Fibroblast of upper back skin (primary cell): ENCODE data around the gene C1orf105.
"Not testable (repeated sequence)": the region's sequence is repeated elsewhere in the genome, so short reads cannot be mapped to it uniquely, and the experiment has no call there.

Experiments used
- DNase-seq: peaks from one replicate; pipeline ENCODE4 v3.0.0-alpha.2; 2013

Gene C1orf105

DNA sequence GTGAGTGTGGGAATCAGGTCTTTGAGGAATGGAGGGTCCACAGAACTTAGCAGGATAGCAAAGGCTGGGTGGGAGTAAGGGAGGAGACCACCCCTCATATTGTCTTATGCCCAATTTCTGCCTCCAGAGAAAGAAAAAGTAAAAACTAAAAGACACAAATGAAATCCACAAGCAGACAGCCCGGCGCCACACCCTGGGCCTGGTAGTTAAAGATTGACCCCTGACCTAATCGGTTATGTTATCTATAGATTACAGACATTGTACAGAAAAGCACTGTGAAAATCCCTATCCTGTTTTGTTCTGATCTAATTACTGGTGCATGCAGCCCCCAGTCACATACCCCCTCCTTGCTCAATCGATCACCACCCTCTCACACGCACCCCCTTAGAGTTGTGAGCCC, 75.6 kb downstream of the C1orf105 start:
- not testable (repeated sequence) for DNase-seq

DNA sequence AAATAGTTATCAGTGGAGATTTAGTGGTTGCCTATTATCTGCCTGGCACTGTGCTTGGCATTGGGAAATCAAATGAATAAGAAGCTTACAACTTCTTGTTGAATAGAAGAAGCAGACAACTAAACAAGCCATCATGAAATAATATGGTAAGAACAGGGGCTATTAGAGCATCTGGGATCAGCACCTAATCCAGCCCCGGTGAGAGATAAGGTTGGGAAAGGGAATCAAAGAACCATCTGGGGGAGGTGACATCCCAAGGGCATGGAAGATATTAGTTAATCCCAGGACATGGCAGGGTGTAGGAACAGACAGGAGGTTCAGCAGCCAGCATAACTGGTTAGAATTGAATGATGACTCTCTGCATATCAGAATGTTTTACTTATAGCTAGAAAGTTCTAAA, 76.2 kb downstream of the C1orf105 start:
- no peak for DNase-seq

DNA sequence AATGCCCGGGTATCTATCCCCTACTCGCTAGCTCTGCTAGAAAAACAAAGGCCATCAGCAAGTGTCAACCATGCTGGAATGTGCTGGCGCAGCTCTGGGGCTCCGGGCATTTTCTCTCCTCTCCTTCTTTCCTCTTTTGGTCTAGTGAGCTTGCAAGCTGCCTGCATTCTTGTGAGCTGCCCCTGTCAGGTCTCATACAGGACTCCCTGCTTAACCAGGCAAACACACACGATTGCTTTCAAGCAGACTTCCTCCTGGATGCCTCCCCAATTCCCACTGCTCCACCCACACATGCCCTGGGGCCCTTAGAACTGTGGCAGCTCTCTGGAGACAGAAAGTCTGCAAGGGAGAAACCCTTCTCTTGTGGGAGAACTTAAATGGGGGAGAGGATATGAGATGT, 76.7 kb downstream of the C1orf105 start:
- DNase-seq: peak; percentile 4

DNA sequence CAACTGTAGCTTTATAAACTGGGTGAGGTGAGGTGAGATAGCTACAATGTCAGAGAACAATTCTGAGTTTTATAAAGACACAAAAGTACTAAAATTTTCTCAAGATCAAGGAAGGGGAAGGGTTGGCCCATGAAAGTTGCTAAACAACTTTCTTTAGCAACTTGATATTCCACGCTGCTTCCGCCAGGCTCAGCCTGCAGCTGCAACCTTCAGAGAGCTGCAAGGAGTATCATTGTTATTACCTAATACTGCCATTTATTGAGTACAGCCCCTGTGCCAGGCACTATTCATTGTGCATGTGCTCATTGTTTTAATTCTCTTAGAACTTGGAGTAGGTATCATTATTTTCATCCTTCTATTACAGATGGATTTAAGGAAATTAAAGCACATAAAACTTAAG, 78.4 kb downstream of the C1orf105 start:
- DNase-seq: no peak

DNA sequence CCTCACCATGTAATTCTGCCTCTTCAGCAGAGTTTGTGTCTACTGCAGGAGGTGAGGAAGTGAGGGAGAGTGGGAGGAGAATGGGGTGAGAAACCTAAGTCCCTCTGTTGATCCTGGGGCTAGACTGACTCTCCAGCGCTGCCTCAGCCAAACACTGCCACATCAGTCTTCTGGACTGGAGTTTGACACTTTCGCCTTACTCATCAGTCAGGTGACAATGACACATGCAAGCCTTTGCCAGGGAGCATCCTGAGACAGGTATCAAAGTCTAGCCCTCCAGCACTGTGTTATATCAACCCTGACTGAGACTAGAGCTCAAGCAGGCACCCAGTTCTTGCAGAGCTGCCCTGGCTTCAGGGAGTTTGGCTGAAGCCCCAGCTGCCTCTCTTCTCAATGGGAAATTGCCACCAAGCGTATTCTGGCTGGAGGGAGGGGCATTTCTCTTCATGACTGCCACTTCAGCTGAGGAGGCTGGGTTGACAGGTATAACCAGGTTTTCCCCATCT, 79.2 kb downstream of the C1orf105 start:
- no peak for DNase-seq

DNA sequence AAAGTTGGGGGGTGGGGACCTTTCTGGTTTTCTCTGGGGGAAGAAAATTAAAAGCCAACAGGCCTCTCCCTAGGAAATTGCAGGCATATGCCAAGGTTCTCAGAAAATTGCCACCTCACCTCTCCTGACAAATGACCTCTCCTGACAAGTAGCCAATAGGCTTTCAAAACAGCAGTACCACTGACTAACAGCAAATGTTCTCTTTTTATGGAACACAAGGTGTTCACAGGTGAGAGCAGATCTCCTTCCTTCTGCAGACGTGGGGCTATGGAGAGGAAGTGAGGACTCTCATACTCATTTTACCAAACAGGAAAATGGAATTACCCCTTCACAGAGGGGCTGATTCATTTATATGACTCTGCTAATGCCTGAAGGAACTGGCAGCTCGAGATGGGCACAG, 79.7 kb downstream of the C1orf105 start:
- DNase-seq: no peak

DNA sequence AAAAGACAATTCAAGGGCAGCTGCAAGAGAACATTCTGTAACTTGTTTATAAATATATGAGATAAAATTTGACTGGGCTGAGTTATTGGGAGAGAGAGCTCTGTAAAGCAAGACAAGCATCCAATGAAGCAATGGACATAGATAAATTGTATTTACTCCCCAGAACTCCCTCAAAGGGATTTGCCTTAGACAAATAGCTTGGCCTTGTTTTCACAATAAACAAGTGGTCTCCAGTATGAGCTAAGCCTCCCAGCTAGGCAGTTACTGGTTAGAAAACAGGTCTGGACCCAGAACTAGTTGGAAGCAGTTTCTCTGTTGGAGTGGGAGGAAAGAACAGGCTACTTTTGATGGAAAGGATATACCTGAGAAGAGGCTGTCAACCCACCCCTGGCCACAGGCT, 87.3 kb downstream of the C1orf105 start:
- DNase-seq: no peak

DNA sequence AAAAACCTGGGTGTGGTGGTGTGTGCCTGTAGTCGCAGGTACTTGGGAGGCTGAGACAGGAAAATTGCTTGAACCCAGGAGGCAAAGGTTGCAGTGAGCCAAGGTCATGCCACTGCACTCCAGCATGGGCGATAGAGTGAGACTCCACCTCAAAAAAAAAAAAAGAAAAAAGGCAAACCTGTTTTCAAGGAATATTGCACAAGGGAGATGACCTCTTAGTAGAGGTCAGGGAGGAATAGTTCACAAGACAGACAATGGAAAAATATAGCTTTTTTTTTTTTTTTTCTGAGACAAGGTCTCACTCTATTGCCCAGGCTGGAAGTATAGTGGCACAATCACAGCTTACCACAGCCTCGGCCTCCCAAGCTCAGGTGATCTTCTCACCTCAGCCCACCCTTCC, 90.0 kb downstream of the C1orf105 start:
- no peak for DNase-seq

DNA sequence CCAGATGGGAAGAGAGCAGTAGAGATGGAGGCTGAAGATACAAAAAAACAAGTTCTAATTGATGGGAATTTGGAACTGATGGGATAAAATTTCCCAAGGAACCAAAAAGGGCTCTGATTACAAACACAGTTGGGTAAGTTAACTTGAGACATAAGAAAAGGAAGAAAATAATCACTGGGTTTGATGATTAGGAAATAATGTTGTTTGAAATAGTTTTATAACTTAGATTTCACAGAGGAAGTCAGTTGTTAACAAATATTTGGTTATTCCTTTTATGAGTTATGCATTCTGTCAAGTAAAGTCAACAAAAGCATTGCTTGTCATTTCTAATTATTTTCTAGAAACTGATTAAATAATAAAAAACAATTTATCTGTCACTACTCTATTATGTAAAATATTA, 92.1 kb downstream of the C1orf105 start:
- no peak for DNase-seq

DNA sequence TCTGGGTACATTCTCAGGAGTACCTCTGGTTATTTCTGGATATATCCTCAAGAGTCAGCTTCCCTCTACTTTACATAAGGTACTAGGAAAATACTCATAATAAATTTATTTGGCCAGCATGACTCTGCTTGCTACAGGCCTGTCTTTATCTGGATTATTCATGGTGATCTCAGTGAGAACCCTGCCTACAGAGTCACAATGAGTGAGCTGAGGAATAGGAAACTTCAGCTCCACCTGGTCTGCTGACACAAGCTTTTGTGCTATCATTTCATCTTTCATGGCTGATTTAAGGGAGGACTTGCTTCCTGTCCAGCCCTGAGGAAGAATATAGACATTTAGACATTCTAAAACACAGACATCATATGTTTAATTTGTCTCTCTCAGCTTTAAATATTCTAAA, 93.0 kb downstream of the C1orf105 start:
- DNase-seq: no peak

DNA sequence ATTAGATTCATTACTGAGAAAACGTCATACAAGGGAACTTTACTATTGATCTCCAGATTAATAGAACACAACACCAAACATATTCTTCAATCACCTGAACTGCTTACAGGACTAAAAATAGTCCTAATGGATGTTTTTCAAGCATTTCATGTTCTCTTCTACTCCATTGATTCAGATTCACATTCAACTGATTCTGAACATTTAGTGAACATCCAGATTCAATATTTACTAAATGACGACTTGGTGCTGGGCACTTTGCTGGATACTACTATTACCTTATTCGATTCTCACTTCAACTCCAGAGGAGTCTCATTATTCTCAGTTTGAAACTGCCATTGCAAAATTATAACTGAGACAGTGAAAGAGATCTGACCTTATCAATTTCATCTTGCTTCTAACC, 93.6 kb downstream of the C1orf105 start:
- no peak for DNase-seq

DNA sequence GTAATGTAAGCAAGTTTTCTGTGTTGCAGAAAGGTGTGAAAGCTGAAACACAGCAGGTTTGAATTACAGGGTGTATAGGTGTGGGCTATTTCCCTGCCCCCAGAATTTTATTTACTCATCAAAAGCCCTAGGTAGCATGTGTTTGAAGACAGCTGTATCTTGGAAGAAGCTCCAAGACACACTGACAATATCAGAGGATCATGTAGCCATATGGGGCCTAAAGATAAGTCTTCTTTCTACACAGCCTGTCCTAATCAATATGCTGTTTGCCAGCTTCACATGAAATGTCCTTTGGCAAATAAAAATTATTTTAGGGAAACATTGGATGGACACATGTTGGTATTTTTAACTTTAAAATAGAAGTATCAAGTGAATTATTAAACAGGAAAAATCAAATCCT, 95.0 kb downstream of the C1orf105 start:
- DNase-seq: no peak

DNA sequence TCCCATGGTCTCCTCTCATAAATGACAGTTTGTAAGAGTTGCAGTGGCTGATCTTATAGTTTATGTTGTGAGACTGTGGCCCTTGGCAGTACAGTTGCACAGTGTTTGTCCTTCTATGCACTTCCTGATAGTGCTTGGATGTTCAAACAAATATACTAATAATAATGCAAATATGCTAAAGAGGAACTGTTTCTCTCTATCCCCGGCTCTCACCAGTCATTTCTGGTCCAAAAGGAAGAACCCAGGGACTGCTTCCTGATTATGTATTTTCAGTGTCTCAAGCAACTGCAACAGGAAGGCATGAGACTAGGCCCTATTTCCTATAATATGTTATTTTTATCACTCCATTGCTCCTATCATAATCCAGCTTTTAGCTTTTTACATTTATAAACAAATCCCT, 95.4 kb downstream of the C1orf105 start:
- no peak for DNase-seq

DNA sequence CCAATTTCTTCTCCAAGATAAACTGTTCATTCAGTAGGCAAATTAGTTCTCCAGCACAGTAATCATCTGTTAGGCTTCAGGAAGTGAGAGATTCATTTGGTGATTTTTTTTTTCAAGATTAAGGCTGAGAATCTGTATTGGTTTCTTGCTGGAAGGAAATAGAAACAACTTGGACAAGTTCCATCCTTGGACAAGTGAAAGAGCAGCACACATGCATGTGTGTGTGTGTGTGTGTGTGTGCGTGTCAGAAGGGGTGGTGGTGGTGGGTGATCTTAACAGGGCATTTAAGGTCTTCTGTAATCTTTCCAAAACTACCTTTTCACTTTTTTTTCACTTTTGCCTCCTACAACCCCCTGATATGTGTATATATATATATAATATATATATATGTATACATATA, 96.6 kb downstream of the C1orf105 start:
- no peak for DNase-seq

DNA sequence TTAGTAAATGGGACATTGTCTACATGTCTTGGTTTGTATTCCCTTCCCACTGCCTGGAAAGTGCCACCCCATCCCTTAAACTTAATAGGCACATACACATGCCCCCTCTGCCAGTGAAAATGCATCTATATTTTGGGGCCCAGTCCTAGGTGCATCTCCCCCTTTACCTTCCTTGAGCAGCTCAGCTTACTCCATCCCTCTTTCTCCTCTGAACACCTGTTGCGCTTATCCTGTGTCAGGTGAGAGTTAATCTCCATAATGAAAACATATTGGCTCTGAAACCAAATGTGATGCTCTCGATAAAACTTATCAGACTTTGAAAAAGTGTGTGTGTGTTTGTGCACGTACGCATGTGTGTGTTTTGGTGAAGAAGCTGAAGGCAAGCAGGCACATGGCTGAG, 97.1 kb downstream of the C1orf105 start:
- no peak for DNase-seq
